WTC11 (cell line): ENCODE data around the gene GET4.

Experiments
- CREM ChIP-seq: sonication (generic); formaldehyde crosslinking; IDR thresholded peaks from 2 replicates; pipeline ENCODE4 v1.8.1; 2022; ENCODE audit warnings: mild to moderate bottlenecking, missing genetic modification reagents, moderate library complexity
- NR3C1 ChIP-seq: sonication (generic); formaldehyde crosslinking; conservative IDR thresholded peaks from 2 replicates; pipeline ENCODE4 v1.8.1; 2023; ENCODE audit warnings: low read depth, mild to moderate bottlenecking, missing genetic modification reagents
- SOX15 ChIP-seq: fragments of 250-450 bp; sonication (Bioruptor Pico); IDR thresholded peaks from 2 replicates; pipeline ENCODE4 v1.9.0; 2021; ENCODE audit warnings: mild to moderate bottlenecking
- ZNF416 ChIP-seq: fragments of 250-450 bp; sonication (Bioruptor Pico); IDR thresholded peaks from 2 replicates; pipeline ENCODE4 v1.9.0; 2021; ENCODE audit warnings: mild to moderate bottlenecking, inconsistent platforms
- TF ChIP-seq, protein P1 (sequence below): fragments of 200-600 bp; IDR thresholded peaks from 2 replicates; pipeline ENCODE4 v1.8.0; 2022; ENCODE audit warnings: antibody characterized with exemption

DNA sequence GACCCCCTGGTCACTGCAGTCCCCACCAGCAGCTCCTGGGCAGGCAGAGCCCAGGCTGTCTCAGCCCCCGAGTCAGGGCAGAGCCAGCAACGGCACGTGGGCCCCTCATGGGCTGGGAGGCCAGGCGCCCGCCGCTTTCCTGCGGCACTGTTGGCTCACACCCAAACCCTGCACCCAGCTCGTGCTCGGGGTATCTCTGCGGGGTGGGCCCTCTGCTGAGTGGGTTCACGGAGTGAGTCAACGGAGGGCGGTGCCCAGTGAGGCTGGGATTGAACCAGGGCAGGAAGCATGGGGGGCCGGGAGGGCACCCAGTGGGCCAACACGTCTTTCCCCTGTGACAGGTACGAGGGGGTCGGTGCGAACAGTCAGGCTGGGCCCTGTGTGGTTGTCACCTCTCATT lies 49.2 kb downstream of the GET4 start:
- TF ChIP-seq ZNF416 (CRISPR knock-in tag) (no peak), NR3C1 (no peak), SOX15 (CRISPR knock-in tag) (no peak), CREM (CRISPR knock-in tag) (no peak)
- TF ChIP-seq, protein P1, sequence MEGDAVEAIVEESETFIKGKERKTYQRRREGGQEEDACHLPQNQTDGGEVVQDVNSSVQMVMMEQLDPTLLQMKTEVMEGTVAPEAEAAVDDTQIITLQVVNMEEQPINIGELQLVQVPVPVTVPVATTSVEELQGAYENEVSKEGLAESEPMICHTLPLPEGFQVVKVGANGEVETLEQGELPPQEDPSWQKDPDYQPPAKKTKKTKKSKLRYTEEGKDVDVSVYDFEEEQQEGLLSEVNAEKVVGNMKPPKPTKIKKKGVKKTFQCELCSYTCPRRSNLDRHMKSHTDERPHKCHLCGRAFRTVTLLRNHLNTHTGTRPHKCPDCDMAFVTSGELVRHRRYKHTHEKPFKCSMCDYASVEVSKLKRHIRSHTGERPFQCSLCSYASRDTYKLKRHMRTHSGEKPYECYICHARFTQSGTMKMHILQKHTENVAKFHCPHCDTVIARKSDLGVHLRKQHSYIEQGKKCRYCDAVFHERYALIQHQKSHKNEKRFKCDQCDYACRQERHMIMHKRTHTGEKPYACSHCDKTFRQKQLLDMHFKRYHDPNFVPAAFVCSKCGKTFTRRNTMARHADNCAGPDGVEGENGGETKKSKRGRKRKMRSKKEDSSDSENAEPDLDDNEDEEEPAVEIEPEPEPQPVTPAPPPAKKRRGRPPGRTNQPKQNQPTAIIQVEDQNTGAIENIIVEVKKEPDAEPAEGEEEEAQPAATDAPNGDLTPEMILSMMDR = no peak
